MCF 10A (cell line): ENCODE data around the gene AK6. TPM values are rescaled to one million over a fixed set of nuclear protein-coding genes. Genes with fewer than 3 reads are reported as not detected.
A peak's percentile ranks its signal among the peaks of the same experiment; 100 is the strongest.
"Not testable (repeated sequence)": the region's sequence is repeated elsewhere in the genome, so short reads cannot be mapped to it uniquely, and the experiment has no call there.

ENCODE experiments used
- BruUV-seq: library from RNA; stranded (reverse); fragments of 400-500 nt; replicated peaks from 2 replicates; lab custom pipeline; 2021; lab: Mats Ljungman, UMichigan
- CTCF ChIA-PET: fragments of 300-600 bp; sonication (Branson Sonifier 250); formaldehyde crosslinking; extraction: SDS; loops from one replicate; lab custom pipeline; 2021; ENCODE audit warnings: antibody characterized with exemption, inconsistent platforms; lab: Yijun Ruan, JAX
- POLR2A ChIA-PET: fragments of 300-600, 350-650 bp; sonication (Branson Sonifier 250); formaldehyde crosslinking; extraction: SDS; loops from one replicate; lab custom pipeline; 2020; ENCODE audit warnings: antibody characterized with exemption, inconsistent platforms; lab: Yijun Ruan, JAX
- DNase-seq: peaks from one replicate; pipeline ENCODE4 v3.0.0-alpha.2; 2018; ENCODE audit not compliant: unreplicated experiment
- H3K27ac Mint-ChIP-seq: one replicate; pipeline ENCODE4 v1.8.0; 2022; ENCODE audit warnings: mild to moderate bottlenecking, low read depth, mixed read lengths; ENCODE audit not compliant: unreplicated experiment
- H3K27me3 Mint-ChIP-seq: one replicate; pipeline ENCODE4 v1.8.0; 2022; ENCODE audit warnings: mixed read lengths; ENCODE audit not compliant: insufficient read depth, unreplicated experiment
- H3K36me3 Mint-ChIP-seq: one replicate; pipeline ENCODE4 v1.8.0; 2022; ENCODE audit warnings: mild to moderate bottlenecking, moderate library complexity, mixed read lengths; ENCODE audit not compliant: insufficient read depth, unreplicated experiment
- H3K4me1 Mint-ChIP-seq: one replicate; pipeline ENCODE4 v1.8.0; 2022; ENCODE audit warnings: mixed read lengths; ENCODE audit not compliant: insufficient read depth, unreplicated experiment
- H3K4me3 Mint-ChIP-seq: one replicate; pipeline ENCODE4 v1.8.0; 2022; ENCODE audit warnings: mild to moderate bottlenecking, moderate library complexity, mixed read lengths; ENCODE audit not compliant: unreplicated experiment
- H3K9me3 Mint-ChIP-seq: one replicate; pipeline ENCODE4 v1.8.0; 2022; ENCODE audit warnings: mixed read lengths; ENCODE audit not compliant: unreplicated experiment
- intact Hi-C: fragments of 100-400 bp; cut with micrococcal nuclease; formaldehyde crosslinking; loops from 2 replicates; pipeline ENCODE4 v1.14.1; 2022
- total RNA-seq: library from RNA; stranded (reverse); gene quantifications from 2 replicates; pipeline ENCODE4 v1.2.3, GENCODE V29; 2022
- TF ChIP-seq, protein P1 (sequence below): fragments of 200-600 bp; IDR thresholded peaks from one replicate; pipeline ENCODE4 v1.8.0; 2022; ENCODE audit warnings: antibody characterized with exemption, mild to moderate bottlenecking; ENCODE audit not compliant: unreplicated experiment

The AK6 gene
- total RNA-seq, 1 experiment from 2014 or later, result 52.4 TPM

DNA sequence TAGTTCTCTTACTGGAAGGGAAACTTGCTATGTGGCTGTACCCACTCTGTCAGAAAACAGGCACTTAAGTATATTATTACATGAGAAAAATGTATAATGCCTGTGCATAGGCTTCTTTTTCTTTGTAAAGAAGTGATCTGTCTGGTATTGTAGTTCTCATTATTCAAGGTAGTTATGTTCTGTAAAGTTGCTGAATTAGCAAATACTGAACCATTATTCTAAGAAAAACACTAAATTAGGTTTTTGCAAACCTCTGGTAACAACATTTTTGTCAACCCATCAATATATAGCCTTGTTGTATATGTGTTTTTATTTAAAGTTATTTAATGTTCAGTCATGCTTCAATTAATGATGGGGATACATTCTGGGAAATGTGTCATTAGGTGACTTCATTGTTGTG lies 9.1 kb upstream of the AK6 start:
- no TSS peak for BruUV-seq
- Mint-ChIP-seq H3K4me3 (no peak overlapping the region), H3K4me1 (no peaks in the 10 kb centered on the region), H3K36me3 (peaks cover 78% of the 10 kb centered on the region), H3K27me3 (no peaks in the 10 kb centered on the region), H3K9me3 (no peaks in the 10 kb centered on the region), H3K27ac (no peak overlapping the region)
- TF ChIP-seq, protein P1, sequence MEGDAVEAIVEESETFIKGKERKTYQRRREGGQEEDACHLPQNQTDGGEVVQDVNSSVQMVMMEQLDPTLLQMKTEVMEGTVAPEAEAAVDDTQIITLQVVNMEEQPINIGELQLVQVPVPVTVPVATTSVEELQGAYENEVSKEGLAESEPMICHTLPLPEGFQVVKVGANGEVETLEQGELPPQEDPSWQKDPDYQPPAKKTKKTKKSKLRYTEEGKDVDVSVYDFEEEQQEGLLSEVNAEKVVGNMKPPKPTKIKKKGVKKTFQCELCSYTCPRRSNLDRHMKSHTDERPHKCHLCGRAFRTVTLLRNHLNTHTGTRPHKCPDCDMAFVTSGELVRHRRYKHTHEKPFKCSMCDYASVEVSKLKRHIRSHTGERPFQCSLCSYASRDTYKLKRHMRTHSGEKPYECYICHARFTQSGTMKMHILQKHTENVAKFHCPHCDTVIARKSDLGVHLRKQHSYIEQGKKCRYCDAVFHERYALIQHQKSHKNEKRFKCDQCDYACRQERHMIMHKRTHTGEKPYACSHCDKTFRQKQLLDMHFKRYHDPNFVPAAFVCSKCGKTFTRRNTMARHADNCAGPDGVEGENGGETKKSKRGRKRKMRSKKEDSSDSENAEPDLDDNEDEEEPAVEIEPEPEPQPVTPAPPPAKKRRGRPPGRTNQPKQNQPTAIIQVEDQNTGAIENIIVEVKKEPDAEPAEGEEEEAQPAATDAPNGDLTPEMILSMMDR, result no peak
- ChIA-PET POLR2A (interaction anchor here (2.4 kb wide), 1 partner anchor 8 kb away, joined by 7 read pairs; the partner anchor contains the start of genes AK6, RAD17 and TAF9), CTCF (interaction anchor here (0.8 kb wide), 1 partner anchor 335 kb away, joined by 3 read pairs; no protein-coding TSS in a partner anchor)
- no peak for DNase-seq
- intact Hi-C loops, result no loop called here

GRCh38 chr5:69374911-69375446 lies 5.7 kb upstream of the AK6 start:
- ChIA-PET POLR2A (interaction anchor here (0.6 to 1.1 kb wide), 3 partner anchors 140 to 175 kb away, joined by 3 to 4 read pairs (median 3); partner anchors contain the start of gene CDK7), CTCF (interaction anchor here (0.6 to 1.3 kb wide), 3 partner anchors 11 to 156 kb away, joined by 3 to 5 read pairs (median 3); no protein-coding TSS in a partner anchor)
- no peak for DNase-seq
- TF ChIP-seq, protein P1, result no peak
- Mint-ChIP-seq H3K9me3 (no peaks in the 10 kb centered on the region), H3K27me3 (no peaks in the 10 kb centered on the region), H3K36me3 (peaks cover 50% of the 10 kb centered on the region), H3K4me1 (peaks cover 16% of the 10 kb centered on the region), H3K4me3 (no peak overlapping the region), H3K27ac (no peak overlapping the region)
- intact Hi-C loops, result no loop called here
- BruUV-seq, result no TSS peak

- ChIA-PET CTCF (interaction anchor here (0.6 to 1.5 kb wide), 3 partner anchors 248 to 329 kb away, joined by 3 to 6 read pairs (median 3); partner anchors contain the start of gene SLC30A5), POLR2A (interaction anchor here (0.5 to 1.7 kb wide), 6 partner anchors 10 to 279 kb away, joined by 3 to 7 read pairs (median 4); partner anchors contain the start of genes CDK7 and SLC30A5)
Observed at GRCh38 chr5:69372394-69372793, 3.1 kb upstream of the AK6 start.

GRCh38 chr5:69370335-69370734 lies 1.0 kb upstream of the AK6 start:
- H3K4me1 Mint-ChIP-seq, result peaks cover 25% of the 10 kb centered on the region
- DNase-seq, H3K9me3 Mint-ChIP-seq, H3K27me3 Mint-ChIP-seq, intact Hi-C loops: not testable (repeated sequence)
- H3K27ac Mint-ChIP-seq, result peak overlapping the region; percentile 99
- BruUV-seq, result TSS peak; percentile 46
- peak overlapping the region; percentile 79 for H3K4me3 Mint-ChIP-seq
- ChIA-PET CTCF (interaction anchor here (1.1 kb wide), 1 partner anchor 277 kb away, joined by 5 read pairs; the partner anchor contains the start of gene SLC30A5), POLR2A (interaction anchor here (0.6 to 1.8 kb wide), 15 partner anchors 9 to 277 kb away, joined by 3 to 12 read pairs (median 4); partner anchors contain the start of genes CCDC125, CDK7 and SLC30A5)
- peaks cover 43% of the 10 kb centered on the region for H3K36me3 Mint-ChIP-seq

More at GRCh38 chr5:69372394-69372793, 3.1 kb upstream of the AK6 start:
- peaks cover 22% of the 10 kb centered on the region for H3K4me1 Mint-ChIP-seq
- peaks cover 41% of the 10 kb centered on the region for H3K36me3 Mint-ChIP-seq
- no TSS peak for BruUV-seq
- H3K4me3 Mint-ChIP-seq, result peak overlapping the region; percentile 49
- intact Hi-C loops, result no loop called here
- TF ChIP-seq, protein P1, result no peak
- no peak for DNase-seq
- H3K27ac Mint-ChIP-seq, result peak overlapping the region; percentile 76
- no peaks in the 10 kb centered on the region for H3K27me3 Mint-ChIP-seq
- H3K9me3 Mint-ChIP-seq, result no peaks in the 10 kb centered on the region
